Dedifferentiated amniotic fluid mesenchymal stem cell (primary cell): ENCODE results near the gene TMEM135.
A peak's percentile ranks its signal among the peaks of the same experiment; 100 is the strongest.
"Not testable (repeated sequence)": the region's sequence is repeated elsewhere in the genome, so short reads cannot be mapped to it uniquely, and the experiment has no call there.

ENCODE experiments used
- DNase-seq: peaks from one replicate; pipeline ENCODE4 v3.0.0-alpha.2; 2016; ENCODE audit errors: extremely low spot score

The TMEM135 gene

DNA sequence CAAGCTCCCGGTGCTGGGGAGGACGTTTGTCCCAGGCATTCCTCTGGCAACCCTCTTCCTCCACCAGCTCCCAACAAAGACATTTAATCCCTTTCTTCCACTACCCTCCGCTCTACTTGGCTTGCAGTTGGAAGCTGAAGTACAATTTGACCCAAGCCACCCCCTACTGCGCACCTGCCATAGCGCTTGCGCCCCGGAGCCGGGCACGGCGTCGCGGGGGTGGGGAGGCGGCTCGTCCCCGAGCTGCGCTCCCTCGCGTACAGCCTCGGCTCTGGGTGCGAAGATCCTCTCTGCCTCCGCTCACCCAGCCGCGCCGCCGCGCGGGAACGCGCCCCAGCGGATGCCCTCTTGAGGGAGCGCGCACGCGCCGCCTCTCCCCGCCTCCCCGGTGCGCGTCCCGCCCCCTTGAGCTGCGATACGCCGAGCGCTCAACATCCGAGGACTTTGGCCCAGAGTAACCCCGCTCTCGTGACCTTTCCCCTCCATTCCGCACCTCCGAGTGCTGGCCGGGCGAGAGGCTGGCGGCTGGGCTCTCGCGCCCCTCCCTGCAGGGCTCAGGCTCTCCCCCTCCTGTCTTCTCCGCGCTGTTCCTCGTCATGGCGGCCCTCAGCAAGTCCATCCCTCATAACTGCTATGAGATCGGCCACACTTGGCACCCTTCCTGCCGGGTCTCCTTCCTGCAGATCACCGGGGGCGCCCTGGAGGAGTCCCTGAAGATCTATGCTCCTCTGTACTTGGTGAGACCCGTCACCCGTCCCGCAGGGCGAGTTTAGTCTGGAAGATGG is at the start of gene TMEM135:
TMEM135 (plus strand) TSS at position 485 of the 785 bp plus-strand sequence; CDS start at position 597, 112 bp downstream.
- DNase-seq, result peak; percentile 66

- DNase-seq, result no peak
These were observed 49.3 kb upstream of the TMEM135 start for GRCh38 chr11:86988351-86988881.

DNA sequence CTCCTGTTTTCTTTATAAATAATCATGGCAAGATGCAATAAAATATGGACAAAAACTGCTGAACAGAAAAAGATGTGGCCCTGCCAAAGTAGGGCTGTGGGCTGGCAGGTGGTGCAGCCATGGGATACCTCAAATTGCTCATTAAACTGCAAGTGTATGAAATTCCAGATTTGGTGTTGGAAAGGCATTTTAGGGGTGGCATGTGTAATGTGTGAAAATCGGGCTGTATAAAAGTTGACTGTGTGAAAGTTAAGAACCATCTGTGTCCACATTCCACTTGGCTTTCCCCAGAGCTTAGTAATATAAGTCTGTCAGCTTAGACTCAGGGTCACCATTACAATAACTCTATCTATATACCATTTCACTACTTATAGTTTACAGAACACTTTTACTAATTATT is 47.7 kb upstream of the TMEM135 start:
- DNase-seq, result no peak

DNA sequence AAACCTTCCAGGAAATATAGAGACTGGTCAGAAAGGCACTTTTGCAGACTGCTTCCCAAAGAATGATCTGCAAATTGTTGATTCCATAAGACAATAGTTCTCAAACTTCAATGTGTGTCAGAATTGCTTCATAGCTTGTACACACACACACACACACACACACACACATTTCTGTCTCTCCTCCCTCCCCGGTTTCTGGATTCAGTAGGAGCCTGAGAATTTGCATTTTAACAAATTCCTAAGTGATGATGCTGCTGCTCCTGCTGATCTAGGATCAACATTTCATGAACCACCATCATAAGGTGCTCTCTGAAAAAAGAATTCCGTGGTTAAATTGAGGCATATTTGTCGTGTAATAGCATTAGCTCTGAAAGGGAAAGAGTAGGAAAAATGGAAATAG is 47.2 kb upstream of the TMEM135 start:
- peak; percentile 47 for DNase-seq

GRCh38 chr11:86991341-86991740 is 46.4 kb upstream of the TMEM135 start:
- DNase-seq, result no peak

GRCh38 chr11:86992340-86992739 is 45.4 kb upstream of the TMEM135 start:
- DNase-seq, result not testable (repeated sequence)

- DNase-seq, result no peak
These were observed 44.7 kb upstream of the TMEM135 start for GRCh38 chr11:86993031-86993430.

DNA sequence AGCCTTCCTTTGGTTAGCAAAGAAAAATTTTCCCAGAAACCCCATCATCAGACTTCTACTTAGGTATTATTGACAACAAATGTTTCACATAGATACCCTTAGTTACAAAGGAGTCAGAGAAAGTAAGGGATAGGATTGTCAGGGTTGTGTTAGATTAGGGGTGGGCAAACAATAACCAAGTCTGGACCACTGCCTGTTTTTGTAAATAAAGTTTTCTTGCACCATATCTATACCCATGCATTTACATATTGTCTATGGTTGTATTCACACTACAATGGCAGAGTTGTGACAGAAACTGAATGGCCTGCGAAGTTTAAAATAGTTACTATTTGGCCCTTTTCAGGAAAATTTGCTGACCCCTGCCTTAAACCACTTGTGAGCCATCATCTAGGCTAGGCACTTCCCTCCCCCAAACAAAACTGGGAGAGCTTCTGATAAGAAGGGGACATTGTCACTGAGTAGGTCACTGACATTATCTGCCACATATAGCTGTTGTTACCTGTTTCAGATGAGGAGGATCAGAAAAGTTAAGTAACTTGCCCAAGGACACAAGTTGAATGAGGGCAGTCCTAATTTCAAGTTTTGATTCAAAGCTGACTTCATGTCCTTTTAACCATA is 40.7 kb upstream of the TMEM135 start:
- no peak for DNase-seq

GRCh38 chr11:86999388-86999787 is 38.3 kb upstream of the TMEM135 start:
- DNase-seq, result no peak

GRCh38 chr11:86999859-87000753 is 37.6 kb upstream of the TMEM135 start:
- peak; percentile 46 for DNase-seq

DNA sequence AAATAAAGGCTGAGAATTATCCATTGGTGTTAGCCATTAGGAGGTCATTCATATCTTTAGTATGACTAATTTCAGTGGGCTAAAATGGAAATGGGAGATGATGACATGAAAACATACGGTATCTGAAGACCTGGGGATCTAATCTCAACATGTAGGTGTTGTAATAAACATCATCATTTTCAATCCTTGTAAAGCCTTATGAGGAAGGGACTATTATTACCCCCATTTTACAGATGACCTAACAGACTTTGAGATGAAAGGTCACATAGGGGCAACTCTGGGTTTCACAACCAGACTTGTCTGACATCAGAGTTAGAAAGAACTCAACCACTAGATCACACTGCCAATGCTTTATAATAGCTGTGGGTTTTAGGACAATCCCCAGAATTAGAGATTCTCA is 34.8 kb upstream of the TMEM135 start:
- DNase-seq, result no peak

DNA sequence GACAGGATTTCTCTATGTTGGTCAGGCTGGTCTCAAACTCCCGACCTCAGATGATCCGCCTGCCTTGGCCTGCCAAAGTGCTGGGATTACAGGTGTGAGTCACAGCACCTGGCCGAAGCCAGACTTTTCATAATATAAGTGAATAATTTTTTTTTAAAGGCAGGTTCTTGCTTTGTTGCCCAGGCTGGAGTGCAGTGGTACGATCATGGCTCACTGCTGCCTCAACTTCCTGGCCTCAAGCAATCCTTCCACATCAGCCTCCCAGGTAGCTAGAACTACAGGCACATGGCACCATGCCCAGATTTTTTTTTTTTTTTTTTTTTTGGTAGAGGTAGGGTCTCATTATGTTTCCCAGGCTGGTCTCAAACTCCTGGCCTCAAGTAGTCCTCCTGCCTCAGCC is 33.5 kb upstream of the TMEM135 start:
- not testable (repeated sequence) for DNase-seq

- DNase-seq, result no peak
These were observed 32.2 kb upstream of the TMEM135 start for GRCh38 chr11:87005569-87005921.

DNA sequence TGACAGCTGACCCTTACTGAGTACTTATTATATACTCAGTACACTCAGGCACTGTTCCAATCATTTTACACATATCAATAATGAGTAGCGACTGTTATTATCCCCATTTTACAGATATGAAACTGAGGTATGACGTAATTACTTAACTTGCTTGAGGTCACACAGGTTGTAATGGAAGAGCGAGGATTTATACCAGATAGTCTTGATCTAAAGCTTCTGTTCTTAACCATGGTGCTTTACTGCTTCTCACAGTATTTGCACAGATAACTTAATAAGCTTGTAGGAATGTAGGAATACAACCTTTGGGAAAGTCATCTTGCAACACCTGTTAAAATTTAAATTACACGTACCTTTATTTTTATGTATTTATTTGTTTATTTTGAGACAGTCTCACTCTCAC is 31.7 kb upstream of the TMEM135 start:
- no peak for DNase-seq

DNA sequence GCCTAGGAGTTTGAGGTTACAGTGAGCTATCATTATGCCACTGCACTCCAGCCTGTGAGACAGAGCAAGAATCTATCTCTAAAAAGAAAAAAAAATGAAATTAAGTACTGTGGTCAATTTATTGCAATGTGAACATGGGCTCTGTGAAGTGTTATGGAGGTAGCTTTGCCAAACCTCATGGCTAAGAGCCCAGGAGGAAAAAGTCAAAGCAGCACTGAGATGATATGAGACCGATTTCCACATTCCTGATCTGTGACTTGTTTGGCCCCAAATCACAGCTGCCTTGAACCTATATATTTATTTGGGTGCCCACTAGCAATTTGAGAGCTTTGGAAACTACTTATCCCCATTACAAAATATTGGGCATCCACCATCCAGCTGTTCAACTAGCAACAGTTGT is 29.8 kb upstream of the TMEM135 start:
- DNase-seq, result no peak

GRCh38 chr11:87012089-87012488 is 25.6 kb upstream of the TMEM135 start:
- DNase-seq, result no peak

GRCh38 chr11:87012673-87013072 is 25.1 kb upstream of the TMEM135 start:
- DNase-seq, result no peak

DNA sequence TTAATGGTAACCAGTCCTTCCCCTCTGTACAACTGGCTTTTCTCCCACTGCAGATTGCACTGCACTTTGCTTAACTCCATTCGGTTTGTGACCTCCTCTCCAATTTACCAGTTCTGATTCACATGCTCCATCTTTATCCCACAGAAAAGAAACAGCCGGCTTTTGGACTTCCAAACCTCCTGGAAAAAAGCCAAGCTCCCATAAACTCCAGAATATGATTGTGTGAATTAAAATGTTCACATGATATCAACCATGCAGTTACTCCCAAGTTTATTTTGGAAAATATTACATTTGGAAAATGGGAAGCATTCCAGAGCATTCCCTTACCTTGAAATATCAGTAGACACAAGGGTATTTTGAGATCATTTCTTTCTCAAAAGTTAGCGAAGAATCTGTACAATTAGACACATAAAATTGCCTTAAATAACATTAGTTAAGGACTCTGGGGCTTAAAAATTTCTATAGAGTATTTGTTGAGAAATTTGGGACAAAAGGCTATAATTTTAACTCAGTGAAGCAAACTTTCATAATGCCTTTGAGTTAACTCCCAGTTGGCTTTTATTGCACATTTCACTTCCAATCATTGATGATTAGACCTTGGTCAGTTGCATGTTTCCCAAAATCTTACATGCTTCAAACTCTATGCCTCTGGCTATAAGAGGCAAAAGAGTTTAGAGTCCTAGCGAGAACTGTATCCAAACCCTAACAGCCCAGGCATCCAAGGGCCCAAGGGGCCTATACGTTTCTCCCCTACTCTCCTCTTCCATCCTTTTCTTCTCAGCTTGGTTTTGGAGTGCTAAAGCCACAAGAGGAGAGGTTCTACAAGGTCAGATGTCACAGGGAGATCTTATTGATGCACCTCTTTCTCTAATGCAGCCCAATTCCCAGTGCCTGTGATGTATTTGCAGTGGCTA is 23.6 kb upstream of the TMEM135 start:
- DNase-seq, result no peak

DNA sequence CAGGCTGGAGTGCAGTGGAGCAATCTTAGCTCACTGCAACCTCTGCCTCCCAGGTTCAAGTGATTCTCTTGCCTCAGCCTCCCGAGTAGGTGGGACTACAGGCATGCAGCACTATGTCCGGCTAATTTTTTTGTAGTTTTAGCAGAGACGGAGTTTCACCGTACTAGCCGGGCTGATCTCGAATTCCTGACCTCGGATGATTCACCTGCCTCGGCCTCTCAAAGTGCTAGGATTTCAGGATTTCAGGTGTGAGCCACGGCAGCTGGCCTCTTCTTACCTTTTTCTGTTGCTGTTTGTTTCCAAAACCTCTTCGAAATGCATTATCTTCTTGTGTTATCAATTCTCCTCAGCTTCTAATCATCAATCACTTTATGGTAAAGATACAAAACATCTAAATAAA is 22.1 kb upstream of the TMEM135 start:
- no peak for DNase-seq

- no peak for DNase-seq
These were observed 18.0 kb upstream of the TMEM135 start for GRCh38 chr11:87019613-87020271.

DNA sequence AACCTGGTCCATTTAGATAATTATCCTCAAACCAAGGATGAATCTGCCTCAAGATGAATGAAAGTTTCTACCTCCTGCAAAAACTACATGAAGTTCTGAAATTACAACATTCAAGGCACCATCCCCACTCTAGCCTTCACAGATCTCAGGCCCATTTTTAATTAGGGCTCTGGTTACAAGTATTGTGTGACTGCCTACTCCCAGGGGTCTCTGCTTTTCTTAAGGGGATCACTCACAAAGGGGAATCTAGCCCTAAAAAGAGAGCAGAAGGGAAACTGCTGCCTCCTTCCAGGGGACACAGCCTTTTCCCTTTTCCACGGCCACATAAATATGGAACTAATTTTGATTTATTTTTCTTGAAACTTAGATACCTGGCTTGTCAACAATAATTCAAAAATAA is 17.4 kb upstream of the TMEM135 start:
- no peak for DNase-seq
